Trophoblast cell (in vitro differentiated cells and primary cell): ENCODE measurements around the gene MSANTD1.

ENCODE experiments used
- DNase-seq, 2 donors: peaks; one replicate each; pipeline ENCODE4 v3.0.0-alpha.2; 2016
- H2AFZ ChIP-seq: 2 replicates; pipeline ENCODE4 v1.6.1; 2013; ENCODE audit warnings: low read length, moderate library complexity, mild to moderate bottlenecking; ENCODE audit not compliant: insufficient read depth, poor library complexity
- H2AK5ac ChIP-seq: 2 replicates; pipeline ENCODE4 v1.6.1; 2013; ENCODE audit warnings: mild to moderate bottlenecking, low read length
- H2BK120ac ChIP-seq: 2 replicates; pipeline ENCODE4 v1.6.1; 2013; ENCODE audit warnings: low read length, mild to moderate bottlenecking, moderate library complexity; ENCODE audit not compliant: insufficient read depth, poor library complexity
- H2BK12ac ChIP-seq: 2 replicates; pipeline ENCODE4 v1.6.1; 2013; ENCODE audit warnings: mild to moderate bottlenecking, low read length, moderate library complexity
- H2BK5ac ChIP-seq: 2 replicates; pipeline ENCODE4 v1.6.1; 2013; ENCODE audit warnings: low read length, low read depth, moderate library complexity, mild to moderate bottlenecking; ENCODE audit not compliant: poor library complexity
- H3K14ac ChIP-seq: 2 replicates; pipeline ENCODE4 v1.6.1; 2013; ENCODE audit warnings: mild to moderate bottlenecking, low read length
- H3K18ac ChIP-seq: 2 replicates; pipeline ENCODE4 v1.6.1; 2013; ENCODE audit warnings: mild to moderate bottlenecking, low read length
- H3K23ac ChIP-seq: 2 replicates; pipeline ENCODE4 v1.6.1; 2013; ENCODE audit warnings: low read length
- H3K27ac ChIP-seq: 2 replicates; pipeline ENCODE4 v1.5.1; 2013; ENCODE audit warnings: low read depth, mild to moderate bottlenecking, inconsistent platforms, low read length, moderate library complexity
- H3K27me3 ChIP-seq: 2 replicates; pipeline ENCODE4 v1.6.1; 2013; ENCODE audit warnings: inconsistent platforms, mild to moderate bottlenecking, low read length, moderate library complexity; ENCODE audit not compliant: insufficient read depth
- H3K36me3 ChIP-seq, 2 experiments: 1 replicate in 1 of 2; 2 replicates in 1 of 2; pipeline ENCODE4 v1.6.1; 2013; ENCODE audit warnings: low read length in 2 of 2, mild to moderate bottlenecking in 2 of 2, moderate library complexity in 1 of 2; ENCODE audit not compliant: insufficient read depth in 2 of 2, control insufficient read depth in 1 of 2
- H3K4ac ChIP-seq: 2 replicates; pipeline ENCODE4 v1.6.1; 2013; ENCODE audit warnings: low read depth, mild to moderate bottlenecking, low read length, moderate library complexity
- H3K4me1 ChIP-seq, 2 experiments: 1 replicate in 1 of 2; 2 replicates in 1 of 2; pipeline ENCODE4 v1.6.1; 2013; ENCODE audit warnings: low read length in 2 of 2, mild to moderate bottlenecking in 2 of 2, moderate library complexity in 1 of 2; ENCODE audit not compliant: insufficient read depth in 2 of 2, control insufficient read depth in 1 of 2
- H3K4me2 ChIP-seq: 2 replicates; pipeline ENCODE4 v1.6.1; 2013; ENCODE audit warnings: inconsistent platforms, mild to moderate bottlenecking, low read length, moderate library complexity
- H3K4me3 ChIP-seq: 2 replicates; pipeline ENCODE4 v1.5.1; 2013; ENCODE audit warnings: mild to moderate bottlenecking, low read depth, low read length, inconsistent platforms
- H3K79me1 ChIP-seq: one replicate; pipeline ENCODE4 v1.6.1; 2013; ENCODE audit warnings: low read length
- H3K79me2 ChIP-seq: 2 replicates; pipeline ENCODE4 v1.6.1; 2013; ENCODE audit warnings: low read length, mild to moderate bottlenecking; ENCODE audit not compliant: control insufficient read depth, insufficient read depth, poor library complexity
- H3K9ac ChIP-seq: 2 replicates; pipeline ENCODE4 v1.6.1; 2013; ENCODE audit warnings: mild to moderate bottlenecking, low read length
- H3K9me3 ChIP-seq: 2 replicates; pipeline ENCODE4 v1.6.1; 2013; ENCODE audit warnings: low read depth, mild to moderate bottlenecking, control low read depth, inconsistent platforms, low read length; ENCODE audit not compliant: insufficient read depth
- H4K12ac ChIP-seq: 2 replicates; pipeline ENCODE4 v1.6.1; 2013; ENCODE audit warnings: low read depth, mild to moderate bottlenecking, low read length, moderate library complexity
- H4K8ac ChIP-seq: 2 replicates; pipeline ENCODE4 v1.6.1; 2013; ENCODE audit warnings: low read depth, mild to moderate bottlenecking, low read length, moderate library complexity
- H4K91ac ChIP-seq: one replicate; pipeline ENCODE4 v1.6.1; 2013; ENCODE audit warnings: low read depth, mild to moderate bottlenecking, low read length, moderate library complexity
- WGBS: extraction: QIAGEN DNeasy Blood & Tissue Kit; methylation state at CpG from one replicate; pipeline ENCODE4 v1.1.7; 2013; ENCODE audit warnings: missing lambda C conversion rate; ENCODE audit not compliant: insufficient read length, insufficient coverage; ENCODE audit errors: extremely low coverage; 5-methylcytosine and 5-hydroxymethylcytosine counted together

MSANTD1 gene

GRCh38 chr4:3201718-3202702, 46.9 kb upstream of the MSANTD1 start:
- Histone ChIP-seq H3K18ac (no peak overlapping the region), H3K4me2 (no peak overlapping the region), H3K14ac (no peak overlapping the region), H3K4me3 (no peak overlapping the region), H3K79me1 (no peaks in the 10 kb centered on the region), H3K4me1 (no peaks in the 10 kb centered on the region), H3K9ac (no peak overlapping the region), H3K9me3 (no peaks in the 10 kb centered on the region), H3K27me3 (no peaks in the 10 kb centered on the region), H3K36me3 (peaks cover 26 to 45% of the 10 kb centered on the region in 2 experiments), H3K79me2 (no peaks in the 10 kb centered on the region), H2AFZ (no peak overlapping the region), H4K12ac (no peak overlapping the region), H2BK5ac (no peak overlapping the region), H2BK120ac (no peak overlapping the region), H3K4ac (no peak overlapping the region), H4K8ac (no peak overlapping the region), H3K27ac (no peak overlapping the region), H3K23ac (no peak overlapping the region), H2BK12ac (no peak overlapping the region), H4K91ac (no peak overlapping the region), H2AK5ac (no peak overlapping the region)
- whole genome bisulfite sequencing = no CpG with 5 or more reads among the region's 11 CpGs
- no peak for DNase-seq

DNA sequence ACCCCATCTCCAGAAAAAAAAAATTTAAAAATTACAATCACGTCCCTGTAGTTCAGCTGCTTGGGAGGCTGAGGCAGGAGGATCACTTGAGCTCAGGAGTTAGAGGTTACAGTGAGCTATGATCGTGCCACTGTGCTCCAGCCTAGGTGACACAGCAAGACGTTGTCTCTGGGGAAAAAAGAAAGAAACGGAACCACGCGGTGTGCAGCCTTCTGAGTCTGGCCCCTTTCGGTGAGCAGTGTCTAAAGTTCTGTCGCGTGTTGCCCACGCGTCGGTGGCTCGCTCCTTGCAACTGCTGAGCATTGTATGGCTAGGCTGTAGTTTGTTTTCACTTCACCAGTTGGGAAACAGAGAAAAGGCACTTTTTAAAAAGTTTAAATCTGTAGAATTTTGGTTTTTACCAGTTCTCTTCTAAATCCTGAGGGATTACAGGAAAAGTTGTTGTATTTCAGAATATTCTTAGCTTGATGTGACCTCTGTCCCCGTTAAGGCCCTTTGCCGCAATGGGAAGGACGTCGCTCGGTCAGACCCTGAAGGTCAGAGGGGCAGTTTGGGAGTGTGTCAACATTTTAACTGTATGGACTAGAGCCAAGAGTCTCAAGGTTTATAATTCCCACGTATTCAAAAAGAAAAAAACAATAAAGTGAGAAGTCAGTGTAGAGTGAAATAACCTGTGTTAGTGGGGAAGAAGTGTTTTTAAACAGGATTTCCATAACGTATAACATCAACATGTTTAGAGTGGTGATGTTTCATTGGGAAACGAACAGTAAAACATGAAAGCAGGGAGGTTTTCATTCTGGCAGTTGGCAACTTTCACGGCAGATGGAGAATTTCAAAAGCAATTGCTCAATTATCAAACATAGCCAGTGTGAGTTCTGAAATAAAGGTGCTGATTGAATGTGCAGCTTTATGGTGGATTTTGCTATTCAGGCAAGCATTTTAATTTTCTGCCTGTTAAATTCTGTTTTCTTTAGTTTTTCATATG, 45.8 kb upstream of the MSANTD1 start:
- WGBS = no CpG with 5 or more reads among the region's 22 CpGs
- H2AK5ac ChIP-seq = no peak overlapping the region
- H3K4me2 ChIP-seq = no peak overlapping the region
- no peak overlapping the region for H3K14ac ChIP-seq
- no peaks in the 10 kb centered on the region for H3K4me1 ChIP-seq
- no peak for DNase-seq
- H3K36me3 ChIP-seq = peaks cover 23 to 47% of the 10 kb centered on the region in 2 experiments
- H2BK5ac ChIP-seq = no peak overlapping the region
- H2AFZ ChIP-seq = no peak overlapping the region
- no peak overlapping the region for H3K9ac ChIP-seq
- no peak overlapping the region for H3K4me3 ChIP-seq
- H4K8ac ChIP-seq = no peak overlapping the region
- no peaks in the 10 kb centered on the region for H3K79me2 ChIP-seq
- no peaks in the 10 kb centered on the region for H3K79me1 ChIP-seq
- H3K4ac ChIP-seq = no peak overlapping the region
- no peak overlapping the region for H4K12ac ChIP-seq
- no peaks in the 10 kb centered on the region for H3K9me3 ChIP-seq
- no peak overlapping the region for H2BK120ac ChIP-seq
- H4K91ac ChIP-seq = no peak overlapping the region
- no peak overlapping the region for H3K27ac ChIP-seq
- H2BK12ac ChIP-seq = no peak overlapping the region
- no peak overlapping the region for H3K18ac ChIP-seq
- no peaks in the 10 kb centered on the region for H3K27me3 ChIP-seq
- no peak overlapping the region for H3K23ac ChIP-seq

- no peaks in the 10 kb centered on the region for H3K27me3 ChIP-seq
- no peak overlapping the region for H2AK5ac ChIP-seq
- no peaks in the 10 kb centered on the region for H3K79me1 ChIP-seq
- H3K14ac ChIP-seq = no peak overlapping the region
- no peak for DNase-seq
- WGBS = no CpG with 5 or more reads among the region's 8 CpGs
- no peak overlapping the region for H2BK5ac ChIP-seq
- H3K9ac ChIP-seq = no peak overlapping the region
- H3K4ac ChIP-seq = no peak overlapping the region
- no peak overlapping the region for H2BK12ac ChIP-seq
- H3K4me3 ChIP-seq = no peak overlapping the region
- H3K79me2 ChIP-seq = no peaks in the 10 kb centered on the region
- no peak overlapping the region for H3K23ac ChIP-seq
- no peak overlapping the region for H2AFZ ChIP-seq
- no peak overlapping the region for H4K8ac ChIP-seq
- no peak overlapping the region for H2BK120ac ChIP-seq
- H4K91ac ChIP-seq = no peak overlapping the region
- H3K4me2 ChIP-seq = no peak overlapping the region
- no peak overlapping the region for H3K27ac ChIP-seq
- H3K4me1 ChIP-seq = no peaks in the 10 kb centered on the region
- H3K9me3 ChIP-seq = no peaks in the 10 kb centered on the region
- H4K12ac ChIP-seq = no peak overlapping the region
- H3K36me3 ChIP-seq = peaks cover 20 to 44% of the 10 kb centered on the region in 2 experiments
- no peak overlapping the region for H3K18ac ChIP-seq
These were observed 45.0 kb upstream of the MSANTD1 start for GRCh38 chr4:3203971-3204431.

DNA sequence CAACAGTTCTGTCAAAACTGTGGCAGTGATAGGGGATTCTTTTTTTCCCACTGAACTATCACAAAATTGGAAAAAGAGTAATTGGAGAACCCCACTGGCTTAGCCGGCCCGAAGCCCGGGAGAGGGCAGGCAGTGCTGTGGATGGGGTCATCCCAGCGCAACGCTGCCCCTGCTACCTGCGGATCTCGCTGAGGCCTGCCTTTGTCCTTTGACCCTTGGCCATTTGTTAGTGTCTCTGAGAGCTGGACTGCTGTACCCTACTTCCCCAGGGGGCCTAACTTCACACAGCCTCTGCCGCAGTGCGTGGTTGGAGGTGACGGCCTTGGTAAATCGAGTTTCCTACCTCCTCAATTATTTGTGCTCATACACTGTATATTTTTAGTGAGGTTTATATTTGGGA, 43.0 kb upstream of the MSANTD1 start:
- Histone ChIP-seq H3K4me3 (no peak overlapping the region), H3K9ac (no peak overlapping the region), H3K23ac (no peak overlapping the region), H2AFZ (no peak overlapping the region), H3K18ac (no peak overlapping the region), H3K36me3 (peaks cover 31 to 50% of the 10 kb centered on the region in 2 experiments), H3K4ac (no peak overlapping the region), H2BK12ac (no peak overlapping the region), H3K9me3 (no peaks in the 10 kb centered on the region), H4K91ac (no peak overlapping the region), H3K14ac (no peak overlapping the region), H3K4me1 (no peaks in the 10 kb centered on the region), H4K8ac (no peak overlapping the region), H3K27ac (no peak overlapping the region), H4K12ac (no peak overlapping the region), H2BK120ac (no peak overlapping the region), H3K79me1 (no peaks in the 10 kb centered on the region), H2AK5ac (no peak overlapping the region), H3K4me2 (no peak overlapping the region), H3K27me3 (no peaks in the 10 kb centered on the region), H3K79me2 (no peaks in the 10 kb centered on the region), H2BK5ac (no peak overlapping the region)
- WGBS = no CpG with 5 or more reads among the region's 11 CpGs
- no peak for DNase-seq
